ENCODE data around the gene SLC16A6. TPM values are rescaled to one million over a fixed set of nuclear protein-coding genes. Genes with fewer than 3 reads are reported as not detected.
A peak's percentile ranks its signal among the peaks of the same experiment; 100 is the strongest.

Gene SLC16A6
- total and polyA plus RNA-seq, 2 of the 4 experiments (the other 2 are of a cell fraction) = 0.22 to 0.54 TPM

DNA sequence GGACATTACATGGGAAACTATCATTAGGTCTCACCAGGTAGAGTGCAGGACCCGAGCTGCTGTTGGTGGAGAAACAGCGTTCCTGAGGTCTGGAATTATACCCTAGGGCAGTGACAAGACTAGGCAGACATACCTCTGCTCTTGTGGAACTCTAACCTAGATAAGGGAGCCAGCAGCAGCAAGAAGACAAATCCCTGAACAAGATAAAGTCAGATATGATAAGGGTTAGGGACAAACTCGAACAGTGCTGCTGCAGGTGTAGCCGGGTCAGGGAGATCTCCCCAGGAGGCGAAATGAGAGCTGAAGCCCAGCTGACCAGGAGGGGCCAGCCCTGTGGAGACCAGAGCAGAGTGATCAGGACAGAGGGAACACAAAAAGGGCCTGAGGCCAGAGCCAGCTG, 35.0 kb upstream of the SLC16A6 start:
- intact Hi-C loops (cut with micrococcal nuclease) (no loop called here), dilution Hi-C loops (cut with HindIII; ENCODE audit: low sequenced_read_pairs, unreplicated experiment) (no loop called here), in situ Hi-C loops (cut with MboI; ENCODE audit: low sequenced_read_pairs) (no loop called here)
- no peaks in the 10 kb centered on the region for H3K36me3 ChIP-seq (ENCODE audit: control insufficient read depth, insufficient read depth, low read length)
- H3K4me3 ChIP-seq (ENCODE audit: insufficient read depth, low read depth, low read length) = no peak overlapping the region
- no peak overlapping the region for H4K5ac ChIP-seq (ENCODE audit: low read depth, low read length)
- H2BK5ac ChIP-seq (ENCODE audit: low read depth, low read length, poor library complexity, severe bottlenecking) = no peak overlapping the region
- H3K27me3 ChIP-seq (ENCODE audit: control insufficient read depth, insufficient read depth, low read length) = 0 out of 2 replicates have a peak, but pooled peaks cover 2% of the 10 kb centered on the region
- no peak overlapping the region for H3K4ac ChIP-seq (ENCODE audit: low read depth, low read length)
- H3K9me1 ChIP-seq (ENCODE audit: insufficient read depth, low read length) = no peaks in the 10 kb centered on the region
- H3K27ac ChIP-seq (ENCODE audit: insufficient read depth, low read length) = no peak overlapping the region
- POLR2A ChIA-PET (ENCODE audit: unreplicated experiment) = no interaction called here
- H3K9ac ChIP-seq (ENCODE audit: low read depth, low read length) = no peak overlapping the region
- H3K23ac ChIP-seq (ENCODE audit: low read depth, low read length) = no peak overlapping the region
- H3K79me1 ChIP-seq (ENCODE audit: low read depth in 1 of 2, low read length in 2 of 2) = no peaks in the 10 kb centered on the region
- H3K56ac ChIP-seq (ENCODE audit: extremely low read depth, insufficient read depth, low read length) = no peak overlapping the region
- H2BK15ac ChIP-seq (ENCODE audit: low read depth, low read length) = no peak overlapping the region
- no peak for DNase-seq
- no peak for TF ChIP-seq NFE2L2 (IDR thresholded peaks at IDR 0.05; ENCODE audit: low read depth, low read length)
- no peak for TF ChIP-seq FOS (IDR thresholded peaks at IDR 0.05; ENCODE audit: low read depth, low read length)
- no peak for TF ChIP-seq MAZ (IDR thresholded peaks at IDR 0.05; ENCODE audit: borderline replicate concordance, low read depth, low read length)
- TF ChIP-seq POLR2A (IDR thresholded peaks at IDR 0.05; ENCODE audit: low read depth, low read length) = no peak
- TF ChIP-seq CEBPB (IDR thresholded peaks at IDR 0.05; ENCODE audit: low read depth, low read length) = no peak
- TF ChIP-seq BHLHE40 (IDR thresholded peaks at IDR 0.05; ENCODE audit: low read depth, low read length) = no peak
- no peak for TF ChIP-seq CHD1 (IDR thresholded peaks at IDR 0.05; ENCODE audit: low read depth, low read length)
- no peak for TF ChIP-seq MAFK (IDR thresholded peaks at IDR 0.05; ENCODE audit: low read depth, low read length)
- no peak for TF ChIP-seq RAD21 (IDR thresholded peaks at IDR 0.05; ENCODE audit: low read length)
- no peak for TF ChIP-seq MXI1 (IDR thresholded peaks at IDR 0.05; ENCODE audit: borderline replicate concordance, low read depth, low read length)
- TF ChIP-seq, protein P1, sequence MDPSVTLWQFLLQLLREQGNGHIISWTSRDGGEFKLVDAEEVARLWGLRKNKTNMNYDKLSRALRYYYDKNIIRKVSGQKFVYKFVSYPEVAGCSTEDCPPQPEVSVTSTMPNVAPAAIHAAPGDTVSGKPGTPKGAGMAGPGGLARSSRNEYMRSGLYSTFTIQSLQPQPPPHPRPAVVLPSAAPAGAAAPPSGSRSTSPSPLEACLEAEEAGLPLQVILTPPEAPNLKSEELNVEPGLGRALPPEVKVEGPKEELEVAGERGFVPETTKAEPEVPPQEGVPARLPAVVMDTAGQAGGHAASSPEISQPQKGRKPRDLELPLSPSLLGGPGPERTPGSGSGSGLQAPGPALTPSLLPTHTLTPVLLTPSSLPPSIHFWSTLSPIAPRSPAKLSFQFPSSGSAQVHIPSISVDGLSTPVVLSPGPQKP (IDR thresholded peaks at IDR 0.05; ENCODE audit: borderline replicate concordance, low read depth, low read length) = no peak
- TF ChIP-seq SMC3 (IDR thresholded peaks at IDR 0.05; ENCODE audit: low read depth, low read length) = no peak
- no peak for TF ChIP-seq RCOR1 (IDR thresholded peaks at IDR 0.05; ENCODE audit: insufficient replicate concordance, low read length)
- TF ChIP-seq, protein P2, sequence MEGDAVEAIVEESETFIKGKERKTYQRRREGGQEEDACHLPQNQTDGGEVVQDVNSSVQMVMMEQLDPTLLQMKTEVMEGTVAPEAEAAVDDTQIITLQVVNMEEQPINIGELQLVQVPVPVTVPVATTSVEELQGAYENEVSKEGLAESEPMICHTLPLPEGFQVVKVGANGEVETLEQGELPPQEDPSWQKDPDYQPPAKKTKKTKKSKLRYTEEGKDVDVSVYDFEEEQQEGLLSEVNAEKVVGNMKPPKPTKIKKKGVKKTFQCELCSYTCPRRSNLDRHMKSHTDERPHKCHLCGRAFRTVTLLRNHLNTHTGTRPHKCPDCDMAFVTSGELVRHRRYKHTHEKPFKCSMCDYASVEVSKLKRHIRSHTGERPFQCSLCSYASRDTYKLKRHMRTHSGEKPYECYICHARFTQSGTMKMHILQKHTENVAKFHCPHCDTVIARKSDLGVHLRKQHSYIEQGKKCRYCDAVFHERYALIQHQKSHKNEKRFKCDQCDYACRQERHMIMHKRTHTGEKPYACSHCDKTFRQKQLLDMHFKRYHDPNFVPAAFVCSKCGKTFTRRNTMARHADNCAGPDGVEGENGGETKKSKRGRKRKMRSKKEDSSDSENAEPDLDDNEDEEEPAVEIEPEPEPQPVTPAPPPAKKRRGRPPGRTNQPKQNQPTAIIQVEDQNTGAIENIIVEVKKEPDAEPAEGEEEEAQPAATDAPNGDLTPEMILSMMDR (conservative IDR thresholded peaks at IDR 0.05; ENCODE audit: low read depth, low read length) = no peak
- TF ChIP-seq USF2 (IDR thresholded peaks at IDR 0.05; ENCODE audit: low read depth, low read length) = no peak
- TF ChIP-seq RFX5 (IDR thresholded peaks at IDR 0.05; ENCODE audit: low read depth, low read length) = no peak
- H2AK5ac ChIP-seq (ENCODE audit: low read depth, low read length) = no peak overlapping the region
- ATAC-seq (ENCODE audit: low read depth) = no peak
- CTCF ChIA-PET = no interaction called here
- no peak overlapping the region for H3K18ac ChIP-seq (ENCODE audit: low read depth, low read length)
- H2AFZ ChIP-seq (replicated peaks; ENCODE audit: low read length, poor library complexity) = peak overlapping the region; percentile 3
- BruUV-seq (replicated peaks) = no TSS peak
- H2AK9ac ChIP-seq (replicated peaks; ENCODE audit: low read depth, low read length, poor library complexity) = no peak overlapping the region
- H4K20me1 ChIP-seq (ENCODE audit: insufficient read depth, low read length) = no peaks in the 10 kb centered on the region
- H3K4me2 ChIP-seq (ENCODE audit: low read depth, low read length) = no peak overlapping the region
- H3K9me3 ChIP-seq (ENCODE audit: control insufficient read depth, insufficient read depth, low read length) = peaks cover 2% of the 10 kb centered on the region; the same call in 1 of the 2 replicates
- no CpG with 5 or more reads among the region's 5 CpGs for WGBS, 2 experiments (ENCODE audit: extremely low coverage in 2 of 2, insufficient read length in 1 of 2)
- H2BK20ac ChIP-seq (ENCODE audit: low read depth, low read length) = no peak overlapping the region
- H3K14ac ChIP-seq (replicated peaks; ENCODE audit: low read depth, low read length) = no peak overlapping the region
- no peak overlapping the region for H4K8ac ChIP-seq (ENCODE audit: low read depth in 2 of 2, low read length in 2 of 2)
- no peak overlapping the region for H2BK120ac ChIP-seq (ENCODE audit: low read depth, low read length)
- no peak overlapping the region for H4K91ac ChIP-seq (ENCODE audit: insufficient read depth, low read depth, low read length)
- H3K4me1 ChIP-seq (ENCODE audit: control insufficient read depth, insufficient read depth, low read length) = no peaks in the 10 kb centered on the region
